ENCODE data around the gene ZFYVE28. TPM values are rescaled to one million over a fixed set of nuclear protein-coding genes. Genes with fewer than 3 reads are reported as not detected.

ZFYVE28 gene
- total and polyA plus RNA-seq, 2 of the 8 experiments (the other 6 are each of a cell fraction or from before 2014, with no cell fraction given): 1.7 to 4.9 TPM

DNA sequence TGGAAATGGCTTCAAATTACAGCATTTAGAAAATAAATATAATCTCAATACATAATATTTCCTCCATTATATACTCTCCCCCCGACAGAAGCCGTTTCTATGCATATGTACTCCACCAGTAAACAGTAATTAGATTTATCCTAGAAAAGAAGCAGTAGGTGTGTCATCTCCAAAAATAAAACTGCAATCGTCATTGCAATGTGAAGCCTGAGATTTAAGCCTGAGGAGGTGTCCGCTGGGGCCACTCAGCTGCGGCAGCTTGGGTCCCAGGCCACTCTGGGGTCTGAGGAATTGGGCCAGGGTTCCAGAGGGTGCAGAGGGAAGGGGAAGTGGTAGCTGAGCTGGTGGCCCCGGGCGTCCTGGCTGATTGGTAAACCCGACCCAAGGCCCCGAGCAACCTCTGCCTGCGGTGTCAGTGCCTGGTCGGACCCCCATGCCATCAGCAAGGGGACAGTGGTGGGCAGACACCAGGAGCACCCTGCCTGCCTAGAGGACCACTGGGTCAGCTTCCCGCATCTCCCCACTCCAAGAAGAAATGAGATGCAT, 148.8 kb downstream of the ZFYVE28 start:
- Histone ChIP-seq H4K8ac (ENCODE audit: extremely low read depth, insufficient read depth, low read length) (no peak overlapping the region), H3K4ac (replicated peaks; ENCODE audit: insufficient read length, low read depth, low read length) (no peak overlapping the region), H2BK5ac (ENCODE audit: low read depth, low read length) (no peak overlapping the region), H2AK5ac (ENCODE audit: low read depth, low read length) (no peak overlapping the region), H3K4me3 (ENCODE audit: extremely low read depth in 1 of 4, insufficient read depth in 2 of 4, low read depth in 3 of 4, low read length in 4 of 4) (no peak overlapping the region), H2BK120ac (replicated peaks; ENCODE audit: low read depth, low read length) (no peak overlapping the region), H3K4me2 (ENCODE audit: insufficient read depth in 1 of 2, low read depth in 2 of 2, low read length in 2 of 2) (no peak overlapping the region), H4K91ac (replicated peaks; ENCODE audit: insufficient read length, low read length) (peak overlapping the region; percentile 42), H3K79me2 (ENCODE audit: control insufficient read depth in 1 of 2, insufficient read depth in 2 of 2, low read length in 2 of 2) (no peaks in the 10 kb centered on the region), H2AFZ (ENCODE audit: low read length) (no peak overlapping the region), H3K9me3 (ENCODE audit: insufficient read depth in 2 of 2, low read depth in 1 of 2, low read length in 1 of 2) (no peaks in the 10 kb centered on the region), H3K27me3 (replicated peaks in 1 of 4; ENCODE audit: control insufficient read depth in 3 of 4, extremely low read depth in 1 of 4, insufficient read depth in 3 of 4, low read length in 3 of 4) (no peaks in the 10 kb centered on the region), H2BK20ac (ENCODE audit: low read length) (no peak overlapping the region), H3K36me3 (ENCODE audit: control insufficient read depth in 2 of 4, insufficient read depth in 4 of 4, low read length in 3 of 4) (no peaks in the 10 kb centered on the region), H3K23ac (ENCODE audit: insufficient read length) (no peak overlapping the region), H3K56ac (replicated peaks; ENCODE audit: insufficient read length, low read depth, low read length) (no peak overlapping the region), H4K5ac (ENCODE audit: insufficient read length, low read depth, low read length) (no peak overlapping the region), H3K18ac (ENCODE audit: extremely low read depth, low read length) (no peak overlapping the region), H3K27ac (ENCODE audit: low read depth, low read length) (no peak overlapping the region), H3K79me1 (ENCODE audit: low read depth, low read length) (no peaks in the 10 kb centered on the region), H3K23me2 (ENCODE audit: low read depth, low read length) (no peaks in the 10 kb centered on the region), H4K20me1 (replicated peaks in 1 of 2; ENCODE audit: control insufficient read depth in 1 of 2, insufficient read depth in 2 of 2, low read length in 2 of 2) (peaks cover 0 to 1% of the 10 kb centered on the region in 2 experiments), H3K14ac (ENCODE audit: insufficient read length) (no peak overlapping the region), H3K4me1 (replicated peaks in 1 of 4; ENCODE audit: control insufficient read depth in 3 of 4, insufficient read depth in 4 of 4, low read length in 3 of 4) (peaks cover 0 to 10% (median 7%) of the 10 kb centered on the region in 4 experiments; a peak in 5 of 7 replicates), H2BK15ac (ENCODE audit: low read length) (0 out of 2 replicates have a peak overlapping the region, but pooled peaks have one; percentile 40), H2BK12ac (ENCODE audit: low read depth, low read length) (peak overlapping the region; percentile 60; the same call in 1 of the 2 replicates), H3K9ac (replicated peaks in 1 of 4; ENCODE audit: extremely low read depth in 1 of 4, low read depth in 3 of 4, low read length in 3 of 4) (no peak overlapping the region)
- POLR2A ChIA-PET (ENCODE audit: partially characterized antibody): no interaction called here
- DNase-seq (ENCODE audit: low read depth in 1 of 2, low spot score in 2 of 2) (no peak), FAIRE-seq (no peak)
- CTCF ChIA-PET (ENCODE audit: partially characterized antibody): interaction anchor here (1.0 to 1.8 kb wide), 4 partner anchors 17 to 50 kb away, joined by 3 to 6 read pairs (median 3); no protein-coding TSS in a partner anchor
- WGBS, 2 experiments (ENCODE audit: extremely low coverage in 1 of 2, insufficient coverage in 1 of 2, insufficient read length in 1 of 2, insufficient replicate concordance in 2 of 2, low coverage in 1 of 2, low lambda C conversion rate in 2 of 2, missing lambda C conversion rate in 1 of 2): 88 to 100% methylated on average over 1 to 12 of the region's 12 CpGs
- TF ChIP-seq JUND (IDR thresholded peaks at IDR 0.05; ENCODE audit: low read length): no peak
- no peak for TF ChIP-seq POU5F1 (IDR thresholded peaks at IDR 0.05; ENCODE audit: low read depth, low read length)
- no peak for TF ChIP-seq SUZ12 (IDR thresholded peaks at IDR 0.05; ENCODE audit: low read length)
- no peak for TF ChIP-seq EP300 (IDR thresholded peaks at IDR 0.05; ENCODE audit: borderline replicate concordance in 1 of 2, low read depth in 2 of 2, low read length in 2 of 2)
- no peak for TF ChIP-seq YY1 (IDR thresholded peaks at IDR 0.05; ENCODE audit: low read depth, low read length)
- no peak for TF ChIP-seq SAP30 (IDR thresholded peaks at IDR 0.05; ENCODE audit: insufficient read depth, insufficient replicate concordance, low read length)
- TF ChIP-seq HDAC2 (IDR thresholded peaks at IDR 0.05; ENCODE audit: borderline replicate concordance in 1 of 2, low read depth in 2 of 2, low read length in 2 of 2): no peak
- TF ChIP-seq CTCF (IDR thresholded peaks at IDR 0.05; ENCODE audit: control extremely low read depth in 1 of 3, insufficient read depth in 1 of 3, low read depth in 1 of 3, low read length in 3 of 3): no peak
- TF ChIP-seq RXRA (IDR thresholded peaks at IDR 0.05; ENCODE audit: insufficient read depth, low read depth, low read length): no peak
- no peak for TF ChIP-seq CEBPB (IDR thresholded peaks at IDR 0.05; ENCODE audit: low read depth, low read length)

Data from H1 (cell line).